ENCODE measurements around the gene CELSR1. TPM values are rescaled to one million over a fixed set of nuclear protein-coding genes. Genes with fewer than 3 reads are reported as not detected.

CELSR1 gene
- total RNA-seq, 4 donors from 2014 or later = 18.4 to 56.0 (median 31.0) TPM

DNA sequence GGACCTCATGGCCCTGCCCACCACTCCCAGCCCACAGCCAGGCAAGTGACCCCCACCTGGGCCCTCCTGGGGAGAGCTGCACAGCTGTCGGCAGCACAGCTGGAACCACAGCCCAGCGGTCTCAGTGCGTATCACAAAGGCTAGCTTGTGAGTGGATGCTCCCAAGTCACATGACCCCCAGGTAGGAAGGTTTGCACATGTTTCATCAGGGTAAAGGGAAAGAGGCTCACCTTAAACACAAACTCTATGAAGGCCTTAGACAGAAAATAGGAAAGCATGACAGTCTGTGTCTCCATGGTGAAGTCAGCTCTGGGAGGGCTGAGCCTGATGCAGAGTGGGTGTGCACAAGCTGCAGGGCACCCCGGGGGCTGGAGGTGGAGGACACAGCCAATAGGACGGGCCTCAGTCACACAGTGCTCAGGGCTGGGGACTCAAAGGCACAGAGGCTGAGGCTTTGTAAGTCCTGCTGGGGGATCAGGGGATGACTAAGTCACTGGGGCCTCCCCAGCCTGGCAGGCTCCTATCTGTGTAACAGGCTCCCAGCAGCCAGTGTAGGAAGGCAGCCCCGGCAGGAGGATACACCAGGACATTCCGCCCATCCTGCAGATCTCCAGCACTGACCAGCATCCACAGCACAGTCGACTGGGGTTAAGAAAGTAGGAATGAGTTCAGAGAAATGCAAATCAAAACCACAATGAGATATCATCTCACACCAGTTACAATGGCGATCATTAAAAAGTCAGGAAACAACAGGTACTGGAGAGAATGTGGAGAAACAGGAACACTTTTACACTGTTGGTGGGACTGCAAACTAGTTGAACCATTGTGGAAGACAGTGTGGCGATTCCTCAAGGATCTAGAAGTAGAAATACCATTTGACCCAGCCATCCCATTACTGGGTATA lies 22.0 kb downstream of the CELSR1 start:
- 78 to 87% methylated on average over 8 to 10 of the region's 10 CpGs for WGBS, 2 donors

DNA sequence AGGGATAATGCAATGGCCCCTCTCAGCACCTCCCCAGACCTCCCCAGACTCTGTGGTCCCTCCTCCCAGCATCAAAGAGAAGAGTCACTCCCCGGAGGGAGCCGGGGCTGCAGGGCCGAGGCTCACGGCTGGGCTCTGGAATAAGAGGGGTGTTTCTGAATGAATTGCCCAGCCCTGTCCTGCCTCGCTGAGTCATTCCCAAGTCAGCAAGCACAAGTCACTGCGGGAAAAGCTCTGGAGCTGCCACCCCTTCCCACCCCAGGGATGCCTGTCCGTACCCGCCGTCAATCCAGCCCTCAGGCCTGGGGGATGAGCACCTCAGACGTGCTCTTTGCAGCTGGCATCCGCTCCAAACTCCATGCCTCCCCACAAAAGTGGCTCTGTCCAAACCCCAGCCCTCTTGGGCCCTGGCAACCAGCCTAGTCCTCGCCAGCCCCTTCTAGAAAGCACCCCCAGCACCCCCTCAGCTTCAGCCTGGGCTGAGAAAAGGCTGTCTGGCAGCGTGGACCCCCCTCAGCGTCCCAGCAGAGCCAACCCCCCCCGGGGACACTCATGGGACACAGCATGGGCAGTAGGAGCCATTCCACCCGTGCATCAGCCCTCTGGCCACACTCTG lies 22.7 kb downstream of the CELSR1 start:
- Histone ChIP-seq H3K4me3 (replicated peaks in 1 of 3) (no peak overlapping the region), H3K4me1 (no peaks in the 10 kb centered on the region), H3K27ac (no peak overlapping the region), H3K27me3 (no peaks in the 10 kb centered on the region), H3K9me3 (no peaks in the 10 kb centered on the region), H3K36me3 (no peaks in the 10 kb centered on the region)
- intact Hi-C loops (cut with DNase I) = no loop called here
- DNase-seq = no peak
- WGBS, 2 donors = 76 to 79% methylated on average over 4 to 15 of the region's 16 CpGs
- TF ChIP-seq, protein P1, sequence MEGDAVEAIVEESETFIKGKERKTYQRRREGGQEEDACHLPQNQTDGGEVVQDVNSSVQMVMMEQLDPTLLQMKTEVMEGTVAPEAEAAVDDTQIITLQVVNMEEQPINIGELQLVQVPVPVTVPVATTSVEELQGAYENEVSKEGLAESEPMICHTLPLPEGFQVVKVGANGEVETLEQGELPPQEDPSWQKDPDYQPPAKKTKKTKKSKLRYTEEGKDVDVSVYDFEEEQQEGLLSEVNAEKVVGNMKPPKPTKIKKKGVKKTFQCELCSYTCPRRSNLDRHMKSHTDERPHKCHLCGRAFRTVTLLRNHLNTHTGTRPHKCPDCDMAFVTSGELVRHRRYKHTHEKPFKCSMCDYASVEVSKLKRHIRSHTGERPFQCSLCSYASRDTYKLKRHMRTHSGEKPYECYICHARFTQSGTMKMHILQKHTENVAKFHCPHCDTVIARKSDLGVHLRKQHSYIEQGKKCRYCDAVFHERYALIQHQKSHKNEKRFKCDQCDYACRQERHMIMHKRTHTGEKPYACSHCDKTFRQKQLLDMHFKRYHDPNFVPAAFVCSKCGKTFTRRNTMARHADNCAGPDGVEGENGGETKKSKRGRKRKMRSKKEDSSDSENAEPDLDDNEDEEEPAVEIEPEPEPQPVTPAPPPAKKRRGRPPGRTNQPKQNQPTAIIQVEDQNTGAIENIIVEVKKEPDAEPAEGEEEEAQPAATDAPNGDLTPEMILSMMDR (IDR thresholded peaks at IDR 0.05) = no peak
- TF ChIP-seq POLR2A (IDR thresholded peaks at IDR 0.05) = no peak

More for the DNA sequence above, 22.0 kb downstream of the CELSR1 start:
- intact Hi-C loops (cut with DNase I) = no loop called here
- Histone ChIP-seq H3K36me3 (no peaks in the 10 kb centered on the region), H3K9me3 (no peaks in the 10 kb centered on the region), H3K4me1 (no peaks in the 10 kb centered on the region), H3K4me3 (replicated peaks in 1 of 3) (no peak overlapping the region), H3K27ac (no peak overlapping the region), H3K27me3 (no peaks in the 10 kb centered on the region)
- no peak for TF ChIP-seq POLR2A (IDR thresholded peaks at IDR 0.05)
- TF ChIP-seq, protein P1 (IDR thresholded peaks at IDR 0.05) = no peak
- no peak for DNase-seq

DNA sequence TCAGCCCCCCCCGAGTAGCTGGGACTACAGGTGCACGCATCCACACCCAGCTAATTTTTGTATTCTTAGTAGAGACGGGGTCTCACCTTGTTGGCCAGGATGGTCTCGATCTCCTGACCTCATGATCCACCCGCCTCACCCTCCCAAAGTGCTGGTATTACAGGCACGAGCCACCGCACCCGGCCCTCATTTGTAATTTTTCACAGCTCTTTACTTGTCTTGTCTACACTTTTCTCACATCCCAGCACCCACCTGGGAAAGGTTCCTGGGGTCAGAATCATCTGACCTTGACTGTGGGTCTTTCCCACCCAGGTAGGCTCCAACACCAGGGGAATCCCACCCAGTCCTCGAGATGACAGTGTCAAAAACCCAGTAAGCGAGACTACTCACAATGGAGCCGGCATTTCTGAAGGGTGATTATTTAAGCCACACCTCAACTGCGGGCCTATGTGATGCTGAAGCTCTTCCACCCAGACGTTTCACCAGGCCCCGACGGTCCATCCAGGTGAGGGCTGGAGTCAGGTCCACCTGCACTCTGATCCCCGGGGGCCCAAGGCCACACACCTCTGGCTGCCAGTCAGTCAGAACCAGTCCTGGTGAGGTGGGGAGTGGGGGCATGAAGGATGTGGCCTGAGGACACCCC lies 23.4 kb downstream of the CELSR1 start:
- intact Hi-C loops (cut with DNase I) = no loop called here
- DNase-seq = no peak

DNA sequence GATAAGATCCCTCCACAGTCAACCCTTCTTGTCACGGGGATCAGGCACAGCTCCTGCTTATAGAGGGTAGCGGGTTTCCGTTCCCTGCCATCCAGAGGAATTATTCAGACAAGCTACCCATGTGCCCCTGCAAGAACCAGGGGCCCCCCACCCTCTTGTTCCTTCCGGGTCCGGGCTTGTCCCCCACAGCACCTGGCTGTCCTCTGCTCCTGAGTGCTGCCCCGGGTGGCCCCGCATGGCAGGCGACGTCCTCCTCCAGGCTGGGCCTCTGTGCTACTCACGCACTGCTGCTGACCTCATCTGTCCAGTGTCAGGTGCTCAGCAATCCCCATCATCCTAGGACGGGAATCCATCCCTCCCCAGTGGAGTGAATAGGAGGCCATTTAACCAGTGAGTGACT lies 24.7 kb downstream of the CELSR1 start:
- Histone ChIP-seq H3K4me3 (replicated peaks in 1 of 3) (no peak overlapping the region), H3K27me3 (no peaks in the 10 kb centered on the region), H3K27ac (no peak overlapping the region), H3K9me3 (no peaks in the 10 kb centered on the region), H3K36me3 (no peaks in the 10 kb centered on the region), H3K4me1 (no peaks in the 10 kb centered on the region)
- WGBS, 2 donors = 94% methylated on average over 3 to 10 of the region's 11 CpGs
- DNase-seq = no peak
- intact Hi-C loops (cut with DNase I) = no loop called here
- no peak for TF ChIP-seq POLR2A (IDR thresholded peaks at IDR 0.05)

More for the DNA sequence above, 23.4 kb downstream of the CELSR1 start:
- 90 to 92% methylated on average over 13 to 15 of the region's 16 CpGs for WGBS, 2 donors
- no peaks in the 10 kb centered on the region for H3K9me3 ChIP-seq
- no peaks in the 10 kb centered on the region for H3K4me1 ChIP-seq
- H3K4me3 ChIP-seq (replicated peaks in 1 of 3) = no peak overlapping the region
- no peaks in the 10 kb centered on the region for H3K36me3 ChIP-seq
- TF ChIP-seq, protein P1 (IDR thresholded peaks at IDR 0.05) = no peak
- no peak for TF ChIP-seq POLR2A (IDR thresholded peaks at IDR 0.05)
- H3K27ac ChIP-seq = no peak overlapping the region
- no peaks in the 10 kb centered on the region for H3K27me3 ChIP-seq

DNA sequence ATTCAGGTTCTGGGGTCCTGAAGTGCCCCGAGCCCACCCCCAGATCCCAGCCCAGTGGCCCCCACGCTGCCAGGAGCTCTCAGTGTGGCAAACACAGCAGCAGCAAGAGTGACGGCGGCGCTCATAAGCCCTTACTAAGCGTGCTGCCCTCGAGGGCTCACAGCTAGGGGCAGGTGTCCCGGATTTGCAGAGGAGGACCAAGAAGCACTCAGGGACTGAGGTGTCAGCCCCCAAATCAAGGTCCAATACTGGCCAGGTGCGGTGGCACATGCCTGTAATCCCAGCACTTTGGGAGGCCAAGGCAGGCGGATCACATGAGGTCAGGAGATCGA lies 25.4 kb downstream of the CELSR1 start:
- no peak overlapping the region for H3K4me3 ChIP-seq (replicated peaks in 1 of 3)
- TF ChIP-seq, protein P1 (IDR thresholded peaks at IDR 0.05) = no peak
- TF ChIP-seq POLR2A (IDR thresholded peaks at IDR 0.05) = no peak
- H3K4me1 ChIP-seq = no peaks in the 10 kb centered on the region
- DNase-seq = no peak
- no peaks in the 10 kb centered on the region for H3K36me3 ChIP-seq
- 81 to 86% methylated on average over 6 to 11 of the region's 11 CpGs for WGBS, 2 donors
- no peaks in the 10 kb centered on the region for H3K9me3 ChIP-seq
- H3K27ac ChIP-seq = no peak overlapping the region
- no peaks in the 10 kb centered on the region for H3K27me3 ChIP-seq
- intact Hi-C loops (cut with DNase I) = no loop called here

All from thyroid gland (tissue), 4 donors.